A673 (cell line): Measurements from ENCODE around the gene USE1. TPM values are rescaled to one million over a fixed set of nuclear protein-coding genes. Genes with fewer than 3 reads are reported as not detected.
A peak's percentile ranks its signal among the peaks of the same experiment; 100 is the strongest.

ENCODE experiments used
- BruUV-seq: library from RNA; stranded (reverse); fragments of 400-500 nt; replicated peaks from 2 replicates; lab custom pipeline; 2021; lab: Mats Ljungman, UMichigan
- CTCF ChIA-PET: fragments of 300-600 bp; sonication (Branson Sonifier 250); formaldehyde crosslinking; loops from one replicate; lab custom pipeline; 2022; ENCODE audit warnings: antibody characterized with exemption; lab: Charles Lee
- POLR2A ChIA-PET: fragments of 300-600 bp; sonication (Branson Sonifier 250); formaldehyde crosslinking; loops from one replicate; lab custom pipeline; 2022; ENCODE audit warnings: antibody characterized with exemption; ENCODE audit not compliant: low non-redundant PET; lab: Charles Lee
- DNase-seq: peaks from one replicate; pipeline ENCODE4 v3.0.0-alpha.2; 2015; ENCODE audit warnings: low spot score
- H3K27ac ChIP-seq: fragments of 200-600 bp; sonication (generic); 2 replicates; pipeline ENCODE4 v1.5.1; 2016; ENCODE audit warnings: mixed run types, low read depth, mild to moderate bottlenecking, mixed read lengths, antibody characterized with exemption, low read length; ENCODE audit not compliant: poor library complexity, severe bottlenecking
- H3K27me3 ChIP-seq: fragments of 200-600 bp; sonication (generic); replicated peaks from 2 replicates; pipeline ENCODE4 v1.6.1; 2017; ENCODE audit warnings: mixed run types, low read depth, mild to moderate bottlenecking, mixed read lengths, antibody characterized with exemption, low read length; ENCODE audit not compliant: insufficient read depth, poor library complexity
- H3K36me3 ChIP-seq: fragments of 200-600 bp; sonication (generic); 2 replicates; pipeline ENCODE4 v1.6.1; 2016; ENCODE audit warnings: mixed run types, mild to moderate bottlenecking, mixed read lengths, antibody characterized with exemption, low read length; ENCODE audit not compliant: insufficient read depth, poor library complexity, severe bottlenecking
- H3K4me1 ChIP-seq: fragments of 200-600 bp; sonication (generic); 2 replicates; pipeline ENCODE4 v1.6.1; 2017; ENCODE audit warnings: mixed run types, mild to moderate bottlenecking, mixed read lengths, antibody characterized with exemption, low read length; ENCODE audit not compliant: insufficient read depth, poor library complexity, severe bottlenecking
- H3K4me3 ChIP-seq: fragments of 200-600 bp; sonication (generic); 2 replicates; pipeline ENCODE4 v1.5.1; 2016; ENCODE audit warnings: low read depth, mixed run types, mild to moderate bottlenecking, mixed read lengths, low read length; ENCODE audit not compliant: poor library complexity, severe bottlenecking
- H3K9me3 ChIP-seq: fragments of 200-600 bp; sonication (generic); 2 replicates; pipeline ENCODE4 v1.6.1; 2016; ENCODE audit warnings: mixed run types, low read depth, mild to moderate bottlenecking, mixed read lengths, antibody characterized with exemption, low read length; ENCODE audit not compliant: poor library complexity, severe bottlenecking
- CTCF ChIP-seq: fragments of 300-800, 200-600 bp; sonication (generic); conservative IDR thresholded peaks from 2 replicates; pipeline ENCODE4 v1.5.1; 2017; ENCODE audit warnings: low read depth, mild to moderate bottlenecking, antibody characterized with exemption, low read length, moderate library complexity, mixed read lengths
- EZH2 ChIP-seq: fragments of 200-600 bp; sonication (generic); IDR thresholded peaks from 2 replicates; pipeline ENCODE4 v1.6.1; 2017; ENCODE audit warnings: borderline replicate concordance, low read depth, mild to moderate bottlenecking, mixed read lengths, antibody characterized with exemption, low read length; ENCODE audit not compliant: poor library complexity, severe bottlenecking
- intact Hi-C: fragments of 100-400 bp; cut with micrococcal nuclease; formaldehyde crosslinking; loops from one replicate; pipeline ENCODE4 v1.10.0; 2022; ENCODE audit not compliant: unreplicated experiment
- total RNA-seq: library from RNA; stranded (reverse); gene quantifications from 2 replicates; pipeline ENCODE4 v1.2.3, GENCODE V29; 2021

USE1 gene
- total RNA-seq, 1 experiment from 2014 or later: 32.1 TPM

GRCh38 chr19:17235971-17236777 is 21.0 kb downstream of the USE1 start:
- CTCF ChIA-PET: interaction anchor here (1.0 kb wide), 1 partner anchor 521 kb away, joined by 3 read pairs; no protein-coding TSS in a partner anchor
- H3K4me1 ChIP-seq: peaks cover 19% of the 10 kb centered on the region
- DNase-seq: peak; percentile 77
- peak overlapping the region; percentile 88 for H3K27ac ChIP-seq
- TF ChIP-seq EZH2: no peak
- TF ChIP-seq CTCF: no peak
- peak overlapping the region; percentile 74 for H3K4me3 ChIP-seq
- H3K9me3 ChIP-seq: no peaks in the 10 kb centered on the region
- intact Hi-C loops: no loop called here
- POLR2A ChIA-PET: no interaction called here
- no TSS peak for BruUV-seq
- H3K27me3 ChIP-seq: no peaks in the 10 kb centered on the region
- peaks cover 15% of the 10 kb centered on the region for H3K36me3 ChIP-seq

GRCh38 chr19:17236811-17237543 is 21.8 kb downstream of the USE1 start:
- CTCF ChIA-PET: no interaction called here
- H3K4me3 ChIP-seq: no peak overlapping the region
- POLR2A ChIA-PET: no interaction called here

More at GRCh38 chr19:17236811-17237543, 21.8 kb downstream of the USE1 start:
- TF ChIP-seq EZH2 (no peak), CTCF (no peak)
- H3K4me1 ChIP-seq: peaks cover 19% of the 10 kb centered on the region
- no peaks in the 10 kb centered on the region for H3K9me3 ChIP-seq
- no TSS peak for BruUV-seq
- no peak for DNase-seq
- no peak overlapping the region for H3K27ac ChIP-seq
- H3K36me3 ChIP-seq: peaks cover 8% of the 10 kb centered on the region
- H3K27me3 ChIP-seq: no peaks in the 10 kb centered on the region
- intact Hi-C loops: no loop called here
